ENCODE results near the gene OR8G5. TPM values are rescaled to one million over a fixed set of nuclear protein-coding genes. Genes with fewer than 3 reads are reported as not detected.
"Not testable (repeated sequence)": the region's sequence is repeated elsewhere in the genome, so short reads cannot be mapped to it uniquely, and the experiment has no call there.

Gene OR8G5
- total and polyA plus RNA-seq, 2 donors (not counting 1 experiment from before 2014, with no cell fraction given), result not detected

DNA sequence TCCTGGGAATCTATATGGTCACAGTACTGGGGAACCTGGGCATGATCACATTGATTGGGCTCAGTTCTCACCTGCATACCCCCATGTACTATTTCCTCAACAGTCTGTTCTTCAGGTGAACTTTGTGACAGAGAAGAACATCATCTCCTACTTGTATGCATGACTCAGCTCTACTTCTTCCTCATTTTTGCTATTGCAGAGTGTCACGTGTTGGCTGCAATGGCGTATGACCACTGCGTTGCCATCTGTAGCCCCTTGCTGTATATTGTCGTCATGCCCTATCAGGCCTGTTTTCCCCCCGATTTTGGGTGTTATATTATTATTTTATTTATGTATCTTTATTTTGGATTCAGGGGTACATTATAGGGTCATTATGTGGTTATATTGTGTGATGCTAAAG is 17.7 kb upstream of the OR8G5 start:
- DNase-seq, result no peak
- Mint-ChIP-seq H3K4me3 (no peak overlapping the region), H3K27ac (no peak overlapping the region), H3K9me3 (ENCODE audit: insufficient read depth) (no peaks in the 10 kb centered on the region), H3K27me3 (no peaks in the 10 kb centered on the region), H3K4me1 (no peaks in the 10 kb centered on the region)
- no peaks in the 10 kb centered on the region for H3K79me2 ChIP-seq (ENCODE audit: control insufficient read depth, insufficient read depth, low read length)
- H3K27ac ChIP-seq (ENCODE audit: low read length in 2 of 2), result no peak overlapping the region
- no peak overlapping the region for H3K4me3 ChIP-seq (ENCODE audit: control extremely low read depth in 1 of 5, extremely low read depth in 1 of 5, insufficient read depth in 1 of 5, low read depth in 2 of 5, low read length in 4 of 5)
- no peak overlapping the region for H2AFZ ChIP-seq (ENCODE audit: insufficient read depth, low read depth, low read length, poor library complexity, severe bottlenecking)
- WGBS (ENCODE audit: insufficient coverage), result no CpG with 5 or more reads among the region's 5 CpGs
- TF ChIP-seq, protein P1, sequence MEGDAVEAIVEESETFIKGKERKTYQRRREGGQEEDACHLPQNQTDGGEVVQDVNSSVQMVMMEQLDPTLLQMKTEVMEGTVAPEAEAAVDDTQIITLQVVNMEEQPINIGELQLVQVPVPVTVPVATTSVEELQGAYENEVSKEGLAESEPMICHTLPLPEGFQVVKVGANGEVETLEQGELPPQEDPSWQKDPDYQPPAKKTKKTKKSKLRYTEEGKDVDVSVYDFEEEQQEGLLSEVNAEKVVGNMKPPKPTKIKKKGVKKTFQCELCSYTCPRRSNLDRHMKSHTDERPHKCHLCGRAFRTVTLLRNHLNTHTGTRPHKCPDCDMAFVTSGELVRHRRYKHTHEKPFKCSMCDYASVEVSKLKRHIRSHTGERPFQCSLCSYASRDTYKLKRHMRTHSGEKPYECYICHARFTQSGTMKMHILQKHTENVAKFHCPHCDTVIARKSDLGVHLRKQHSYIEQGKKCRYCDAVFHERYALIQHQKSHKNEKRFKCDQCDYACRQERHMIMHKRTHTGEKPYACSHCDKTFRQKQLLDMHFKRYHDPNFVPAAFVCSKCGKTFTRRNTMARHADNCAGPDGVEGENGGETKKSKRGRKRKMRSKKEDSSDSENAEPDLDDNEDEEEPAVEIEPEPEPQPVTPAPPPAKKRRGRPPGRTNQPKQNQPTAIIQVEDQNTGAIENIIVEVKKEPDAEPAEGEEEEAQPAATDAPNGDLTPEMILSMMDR (IDR thresholded peaks at IDR 0.05), result no peak
- no peak for TF ChIP-seq EZH2 (IDR thresholded peaks at IDR 0.05; ENCODE audit: borderline replicate concordance, insufficient read depth, low read depth, low read length, poor library complexity, severe bottlenecking)
- no peaks in the 10 kb centered on the region for H3K36me3 ChIP-seq (replicated peaks in 1 of 2; ENCODE audit: control extremely low read depth in 1 of 2, control insufficient read depth in 1 of 2, extremely low read depth in 1 of 2, insufficient read depth in 2 of 2, low read length in 1 of 2)
- H3K9me3 ChIP-seq (ENCODE audit: control extremely low read depth in 1 of 3, control insufficient read depth in 2 of 3, insufficient read depth in 1 of 3, low read length in 2 of 3), result no peaks in the 10 kb centered on the region
- CTCF ChIA-PET, result no interaction called here
- H3K4me2 ChIP-seq (replicated peaks; ENCODE audit: low read depth, low read length, poor library complexity, severe bottlenecking), result no peak overlapping the region
- POLR2A ChIA-PET, result no interaction called here
- H3K4me1 ChIP-seq (ENCODE audit: control insufficient read depth in 2 of 2, insufficient read depth in 2 of 2, low read length in 2 of 2), result no peaks in the 10 kb centered on the region
- no peak overlapping the region for H3K9ac ChIP-seq (ENCODE audit: low read length)
- H4K20me1 ChIP-seq (ENCODE audit: control insufficient read depth, insufficient read depth, low read length, poor library complexity, severe bottlenecking), result no peaks in the 10 kb centered on the region
- no peak for ATAC-seq (ENCODE audit: low read depth)
- no peaks in the 10 kb centered on the region for H3K27me3 ChIP-seq (replicated peaks in 1 of 4; ENCODE audit: control extremely low read depth in 1 of 4, control insufficient read depth in 3 of 4, insufficient read depth in 4 of 4, low read length in 3 of 4)
- intact Hi-C loops (cut with micrococcal nuclease), result no loop called here

DNA sequence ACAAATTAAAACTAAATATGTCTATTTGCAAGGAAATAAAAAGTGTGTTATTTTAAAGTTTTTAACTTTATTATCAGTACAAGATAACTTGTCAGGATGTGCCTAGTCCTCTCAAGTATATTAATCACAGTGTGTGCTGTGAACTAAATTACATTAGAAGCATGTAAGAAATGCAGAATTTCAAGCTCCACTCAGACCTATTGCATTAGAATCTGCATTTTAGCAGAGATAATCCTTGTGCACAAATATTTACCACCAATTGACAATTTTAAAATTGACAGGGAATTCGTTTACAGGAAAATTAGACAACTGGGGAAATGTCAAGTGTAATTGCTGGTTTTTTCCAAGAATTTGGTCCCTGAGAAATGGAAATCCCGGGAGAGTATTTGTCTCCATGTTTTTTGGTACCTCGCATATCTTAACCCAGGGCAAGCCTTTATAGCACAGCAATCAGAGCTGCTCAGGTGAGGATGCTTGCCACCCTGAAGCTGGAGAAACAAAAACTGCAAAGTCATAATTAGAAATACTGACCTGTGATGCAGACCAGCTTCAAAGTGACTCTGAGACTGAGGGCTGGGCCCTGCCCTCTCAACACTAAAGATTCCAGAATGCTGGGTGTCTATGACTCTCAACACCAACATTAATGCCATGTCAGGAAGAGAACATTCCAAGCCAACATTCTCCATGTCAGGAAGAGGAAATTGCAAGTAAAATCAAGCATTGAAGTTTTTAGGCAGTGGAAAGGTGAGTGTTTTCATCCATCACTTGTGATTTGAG is 15.4 kb upstream of the OR8G5 start, which contains the start of gene OR8G1:
Gene OR8G1 (plus strand): TSS at position 475 of the 777 bp plus-strand sequence. CDS start 8,581 bp downstream, outside the sequence.
- intact Hi-C loops (cut with micrococcal nuclease), result no loop called here
- 93% methylated on average over 2 of the region's 3 CpGs for WGBS (ENCODE audit: insufficient coverage)
- H3K27ac Mint-ChIP-seq, result no peak within 1 kb of the TSS
- ChIA-PET POLR2A (no interaction called here), CTCF (interaction anchor here (1.0 kb wide), 1 partner anchor 11 kb away, joined by 3 read pairs; no protein-coding TSS in a partner anchor)
- Histone ChIP-seq H3K27me3 (replicated peaks in 1 of 4; ENCODE audit: control extremely low read depth in 1 of 4, control insufficient read depth in 3 of 4, insufficient read depth in 4 of 4, low read length in 3 of 4) (no peaks in the 10 kb centered on the region), H3K4me2 (replicated peaks; ENCODE audit: low read depth, low read length, poor library complexity, severe bottlenecking) (no peak within 1 kb of the TSS), H3K9me3 (ENCODE audit: control extremely low read depth in 1 of 3, control insufficient read depth in 2 of 3, insufficient read depth in 1 of 3, low read length in 2 of 3) (no peaks in the 10 kb centered on the region), H3K36me3 (replicated peaks in 1 of 2; ENCODE audit: control extremely low read depth in 1 of 2, control insufficient read depth in 1 of 2, extremely low read depth in 1 of 2, insufficient read depth in 2 of 2, low read length in 1 of 2) (no peaks in the 10 kb centered on the region), H4K20me1 (ENCODE audit: control insufficient read depth, insufficient read depth, low read length, poor library complexity, severe bottlenecking) (no peaks in the 10 kb centered on the region), H3K4me3 (ENCODE audit: control extremely low read depth in 1 of 5, extremely low read depth in 1 of 5, insufficient read depth in 1 of 5, low read depth in 2 of 5, low read length in 4 of 5) (no peak within 1 kb of the TSS), H3K79me2 (ENCODE audit: control insufficient read depth, insufficient read depth, low read length) (no peaks in the 10 kb centered on the region), H3K27ac (ENCODE audit: low read length in 2 of 2) (no peak within 1 kb of the TSS), H3K4me1 (ENCODE audit: control insufficient read depth in 2 of 2, insufficient read depth in 2 of 2, low read length in 2 of 2) (no peaks in the 10 kb centered on the region), H3K9ac (ENCODE audit: low read length) (no peak within 1 kb of the TSS), H2AFZ (ENCODE audit: insufficient read depth, low read depth, low read length, poor library complexity, severe bottlenecking) (no peak within 1 kb of the TSS)
- H3K9me3 Mint-ChIP-seq (ENCODE audit: insufficient read depth), result no peaks in the 10 kb centered on the region
- no peak for TF ChIP-seq EZH2 (IDR thresholded peaks at IDR 0.05; ENCODE audit: borderline replicate concordance, insufficient read depth, low read depth, low read length, poor library complexity, severe bottlenecking)
- TF ChIP-seq, protein P1 (IDR thresholded peaks at IDR 0.05), result no peak
- H3K4me1 Mint-ChIP-seq, result no peaks in the 10 kb centered on the region
- DNase-seq, result no peak
- no peak within 1 kb of the TSS for H3K4me3 Mint-ChIP-seq
- ATAC-seq (ENCODE audit: low read depth), result no peak
- no peaks in the 10 kb centered on the region for H3K27me3 Mint-ChIP-seq

DNA sequence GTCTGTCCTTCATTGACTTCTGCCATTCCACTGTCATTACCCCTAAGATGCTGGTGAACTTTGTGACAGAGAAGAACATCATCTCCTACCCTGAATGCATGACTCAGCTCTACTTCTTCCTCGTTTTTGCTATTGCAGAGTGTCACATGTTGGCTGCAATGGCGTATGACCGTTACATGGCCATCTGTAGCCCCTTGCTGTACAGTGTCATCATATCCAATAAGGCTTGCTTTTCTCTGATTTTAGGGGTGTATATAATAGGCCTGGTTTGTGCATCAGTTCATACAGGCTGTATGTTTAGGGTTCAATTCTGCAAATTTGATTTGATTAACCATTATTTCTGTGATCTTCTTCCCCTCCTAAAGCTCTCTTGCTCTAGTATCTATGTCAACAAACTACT is 6.3 kb upstream of the OR8G5 start:
- ATAC-seq (ENCODE audit: low read depth); DNase-seq; intact Hi-C loops (cut with micrococcal nuclease); POLR2A ChIA-PET; H3K79me2 ChIP-seq (ENCODE audit: control insufficient read depth, insufficient read depth, low read length); H3K27ac ChIP-seq (ENCODE audit: low read length in 2 of 2); H3K27me3 Mint-ChIP-seq; H3K36me3 ChIP-seq (replicated peaks in 1 of 2; ENCODE audit: control extremely low read depth in 1 of 2, control insufficient read depth in 1 of 2, extremely low read depth in 1 of 2, insufficient read depth in 2 of 2, low read length in 1 of 2); H3K27ac Mint-ChIP-seq; H3K27me3 ChIP-seq (replicated peaks in 1 of 4; ENCODE audit: control extremely low read depth in 1 of 4, control insufficient read depth in 3 of 4, insufficient read depth in 4 of 4, low read length in 3 of 4); H3K9me3 ChIP-seq (ENCODE audit: control extremely low read depth in 1 of 3, control insufficient read depth in 2 of 3, insufficient read depth in 1 of 3, low read length in 2 of 3); H4K20me1 ChIP-seq (ENCODE audit: control insufficient read depth, insufficient read depth, low read length, poor library complexity, severe bottlenecking); CTCF ChIA-PET; H3K4me1 Mint-ChIP-seq; H3K9me3 Mint-ChIP-seq (ENCODE audit: insufficient read depth); H3K4me1 ChIP-seq (ENCODE audit: control insufficient read depth in 2 of 2, insufficient read depth in 2 of 2, low read length in 2 of 2); H3K4me3 Mint-ChIP-seq; H3K9ac ChIP-seq (ENCODE audit: low read length); H2AFZ ChIP-seq (ENCODE audit: insufficient read depth, low read depth, low read length, poor library complexity, severe bottlenecking); H3K4me3 ChIP-seq (ENCODE audit: control extremely low read depth in 1 of 5, extremely low read depth in 1 of 5, insufficient read depth in 1 of 5, low read depth in 2 of 5, low read length in 4 of 5); H3K4me2 ChIP-seq (replicated peaks; ENCODE audit: low read depth, low read length, poor library complexity, severe bottlenecking): not testable (repeated sequence)
- WGBS (ENCODE audit: insufficient coverage), result no CpG with 5 or more reads among the region's 3 CpGs

All from B cell (primary cell).